ENCODE results near the gene CMSS1. TPM values are rescaled to one million over a fixed set of nuclear protein-coding genes. Genes with fewer than 3 reads are reported as not detected.

CMSS1 gene
- polyA plus RNA-seq, 1 donor from 2014 or later, result 31.8 TPM

GRCh38 chr3:100005665-100006393, 188.2 kb downstream of the CMSS1 start:
- H3K4me2 ChIP-seq (ENCODE audit: low read length), result no peak overlapping the region

DNA sequence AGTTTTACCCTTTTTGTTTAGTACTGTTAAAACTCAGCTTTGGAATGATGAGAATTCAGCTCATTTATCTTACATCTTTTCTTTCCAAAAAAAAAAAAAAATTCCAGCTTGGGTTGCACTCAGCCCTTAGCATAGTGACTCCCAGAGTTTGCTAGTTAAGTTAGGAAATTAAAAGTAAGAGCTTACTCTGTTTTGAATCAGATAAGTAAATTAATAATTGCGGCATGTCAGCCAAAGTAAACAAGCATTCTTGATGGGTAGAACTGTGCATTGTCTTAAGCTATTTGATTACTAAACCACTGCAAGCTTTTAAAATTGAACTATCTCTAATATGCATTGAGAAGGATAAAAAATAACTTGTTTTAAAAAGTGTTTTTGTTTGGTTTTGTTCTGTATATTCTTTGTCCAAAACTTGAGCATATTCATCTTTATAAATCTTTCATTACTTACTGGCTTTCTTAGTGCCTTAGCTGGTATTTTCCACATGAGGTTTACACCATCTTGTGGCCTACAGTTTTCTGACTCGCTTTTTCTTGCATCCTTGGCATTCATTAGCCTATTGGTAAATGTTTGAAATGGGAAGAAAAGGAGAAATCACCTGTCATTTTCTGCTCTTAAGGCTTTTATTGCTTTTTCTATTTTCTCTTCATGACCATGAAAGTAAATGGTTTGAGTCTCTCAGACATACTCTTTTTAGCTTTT, 189.1 kb downstream of the CMSS1 start:
- Histone ChIP-seq H3F3A (ENCODE audit: insufficient read depth, low read length, poor library complexity, severe bottlenecking) (no peaks in the 10 kb centered on the region), H3K4me2 (ENCODE audit: low read length) (no peak overlapping the region), H3K27ac (ENCODE audit: low read length) (no peak overlapping the region), H3K9ac (ENCODE audit: low read length) (no peak overlapping the region), H2AFZ (ENCODE audit: low read depth, low read length) (no peak overlapping the region), H3K79me2 (replicated peaks; ENCODE audit: insufficient read depth, low read length) (no peaks in the 10 kb centered on the region), H3K9me3 (ENCODE audit: low read length) (no peaks in the 10 kb centered on the region), H3K4me3 (ENCODE audit: low read length) (no peak overlapping the region), H4K20me1 (ENCODE audit: insufficient read depth) (no peaks in the 10 kb centered on the region), H3K36me3 (ENCODE audit: insufficient read depth, low read length) (no peaks in the 10 kb centered on the region), H3K27me3 (ENCODE audit: insufficient read depth, low read depth, low read length) (no peaks in the 10 kb centered on the region), H3K9me2 (ENCODE audit: insufficient read depth, low read length) (no peaks in the 10 kb centered on the region)
- TF ChIP-seq EP300 (conservative IDR thresholded peaks at IDR 0.05; ENCODE audit: poor library complexity, severe bottlenecking), result no peak
- TF ChIP-seq EZH2 (IDR thresholded peaks at IDR 0.05; ENCODE audit: borderline replicate concordance, insufficient read depth, low read length, poor library complexity, severe bottlenecking), result no peak
- TF ChIP-seq RAD21 (conservative IDR thresholded peaks at IDR 0.05), result no peak
- TF ChIP-seq POLR2AphosphoS5 (IDR thresholded peaks at IDR 0.05), result no peak
- TF ChIP-seq, protein P1, sequence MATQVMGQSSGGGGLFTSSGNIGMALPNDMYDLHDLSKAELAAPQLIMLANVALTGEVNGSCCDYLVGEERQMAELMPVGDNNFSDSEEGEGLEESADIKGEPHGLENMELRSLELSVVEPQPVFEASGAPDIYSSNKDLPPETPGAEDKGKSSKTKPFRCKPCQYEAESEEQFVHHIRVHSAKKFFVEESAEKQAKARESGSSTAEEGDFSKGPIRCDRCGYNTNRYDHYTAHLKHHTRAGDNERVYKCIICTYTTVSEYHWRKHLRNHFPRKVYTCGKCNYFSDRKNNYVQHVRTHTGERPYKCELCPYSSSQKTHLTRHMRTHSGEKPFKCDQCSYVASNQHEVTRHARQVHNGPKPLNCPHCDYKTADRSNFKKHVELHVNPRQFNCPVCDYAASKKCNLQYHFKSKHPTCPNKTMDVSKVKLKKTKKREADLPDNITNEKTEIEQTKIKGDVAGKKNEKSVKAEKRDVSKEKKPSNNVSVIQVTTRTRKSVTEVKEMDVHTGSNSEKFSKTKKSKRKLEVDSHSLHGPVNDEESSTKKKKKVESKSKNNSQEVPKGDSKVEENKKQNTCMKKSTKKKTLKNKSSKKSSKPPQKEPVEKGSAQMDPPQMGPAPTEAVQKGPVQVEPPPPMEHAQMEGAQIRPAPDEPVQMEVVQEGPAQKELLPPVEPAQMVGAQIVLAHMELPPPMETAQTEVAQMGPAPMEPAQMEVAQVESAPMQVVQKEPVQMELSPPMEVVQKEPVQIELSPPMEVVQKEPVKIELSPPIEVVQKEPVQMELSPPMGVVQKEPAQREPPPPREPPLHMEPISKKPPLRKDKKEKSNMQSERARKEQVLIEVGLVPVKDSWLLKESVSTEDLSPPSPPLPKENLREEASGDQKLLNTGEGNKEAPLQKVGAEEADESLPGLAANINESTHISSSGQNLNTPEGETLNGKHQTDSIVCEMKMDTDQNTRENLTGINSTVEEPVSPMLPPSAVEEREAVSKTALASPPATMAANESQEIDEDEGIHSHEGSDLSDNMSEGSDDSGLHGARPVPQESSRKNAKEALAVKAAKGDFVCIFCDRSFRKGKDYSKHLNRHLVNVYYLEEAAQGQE (IDR thresholded peaks at IDR 0.05; ENCODE audit: borderline replicate concordance), result no peak
- TF ChIP-seq MXI1 (conservative IDR thresholded peaks at IDR 0.05; ENCODE audit: poor library complexity, severe bottlenecking), result no peak
- TF ChIP-seq, protein P2, sequence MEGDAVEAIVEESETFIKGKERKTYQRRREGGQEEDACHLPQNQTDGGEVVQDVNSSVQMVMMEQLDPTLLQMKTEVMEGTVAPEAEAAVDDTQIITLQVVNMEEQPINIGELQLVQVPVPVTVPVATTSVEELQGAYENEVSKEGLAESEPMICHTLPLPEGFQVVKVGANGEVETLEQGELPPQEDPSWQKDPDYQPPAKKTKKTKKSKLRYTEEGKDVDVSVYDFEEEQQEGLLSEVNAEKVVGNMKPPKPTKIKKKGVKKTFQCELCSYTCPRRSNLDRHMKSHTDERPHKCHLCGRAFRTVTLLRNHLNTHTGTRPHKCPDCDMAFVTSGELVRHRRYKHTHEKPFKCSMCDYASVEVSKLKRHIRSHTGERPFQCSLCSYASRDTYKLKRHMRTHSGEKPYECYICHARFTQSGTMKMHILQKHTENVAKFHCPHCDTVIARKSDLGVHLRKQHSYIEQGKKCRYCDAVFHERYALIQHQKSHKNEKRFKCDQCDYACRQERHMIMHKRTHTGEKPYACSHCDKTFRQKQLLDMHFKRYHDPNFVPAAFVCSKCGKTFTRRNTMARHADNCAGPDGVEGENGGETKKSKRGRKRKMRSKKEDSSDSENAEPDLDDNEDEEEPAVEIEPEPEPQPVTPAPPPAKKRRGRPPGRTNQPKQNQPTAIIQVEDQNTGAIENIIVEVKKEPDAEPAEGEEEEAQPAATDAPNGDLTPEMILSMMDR (IDR thresholded peaks at IDR 0.05; ENCODE audit: poor library complexity, severe bottlenecking), result no peak
- no peak for TF ChIP-seq TAF1 (IDR thresholded peaks at IDR 0.05; ENCODE audit: low read depth)
- TF ChIP-seq SMC3 (conservative IDR thresholded peaks at IDR 0.05; ENCODE audit: poor library complexity), result no peak

More at GRCh38 chr3:100005665-100006393, 188.2 kb downstream of the CMSS1 start:
- Histone ChIP-seq H3K27me3 (ENCODE audit: insufficient read depth, low read depth, low read length) (no peaks in the 10 kb centered on the region), H4K20me1 (ENCODE audit: insufficient read depth) (no peaks in the 10 kb centered on the region), H3K9me2 (ENCODE audit: insufficient read depth, low read length) (no peaks in the 10 kb centered on the region), H3K36me3 (ENCODE audit: insufficient read depth, low read length) (no peaks in the 10 kb centered on the region), H3K9me3 (ENCODE audit: low read length) (no peaks in the 10 kb centered on the region), H3K79me2 (replicated peaks; ENCODE audit: insufficient read depth, low read length) (no peaks in the 10 kb centered on the region), H3K9ac (ENCODE audit: low read length) (no peak overlapping the region), H3K4me3 (ENCODE audit: low read length) (no peak overlapping the region), H3F3A (ENCODE audit: insufficient read depth, low read length, poor library complexity, severe bottlenecking) (no peaks in the 10 kb centered on the region), H3K27ac (ENCODE audit: low read length) (no peak overlapping the region), H2AFZ (ENCODE audit: low read depth, low read length) (no peak overlapping the region)
- TF ChIP-seq POLR2AphosphoS5 (IDR thresholded peaks at IDR 0.05) (no peak), TAF1 (IDR thresholded peaks at IDR 0.05; ENCODE audit: low read depth) (no peak), EZH2 (IDR thresholded peaks at IDR 0.05; ENCODE audit: borderline replicate concordance, insufficient read depth, low read length, poor library complexity, severe bottlenecking) (no peak)
- TF ChIP-seq, protein P2 (IDR thresholded peaks at IDR 0.05; ENCODE audit: poor library complexity, severe bottlenecking), result no peak
